COLO668 (cell line): ENCODE data around the gene PTPRA.

Experiments
- DNase-seq: peaks from one replicate; lab custom pipeline; 2025; ENCODE audit not compliant: unreplicated experiment; lab: John Stamatoyannopoulos, UW

The PTPRA gene

GRCh38 chr20:2847802-2848201, 25.5 kb upstream of the PTPRA start:
- no peak for DNase-seq

DNA sequence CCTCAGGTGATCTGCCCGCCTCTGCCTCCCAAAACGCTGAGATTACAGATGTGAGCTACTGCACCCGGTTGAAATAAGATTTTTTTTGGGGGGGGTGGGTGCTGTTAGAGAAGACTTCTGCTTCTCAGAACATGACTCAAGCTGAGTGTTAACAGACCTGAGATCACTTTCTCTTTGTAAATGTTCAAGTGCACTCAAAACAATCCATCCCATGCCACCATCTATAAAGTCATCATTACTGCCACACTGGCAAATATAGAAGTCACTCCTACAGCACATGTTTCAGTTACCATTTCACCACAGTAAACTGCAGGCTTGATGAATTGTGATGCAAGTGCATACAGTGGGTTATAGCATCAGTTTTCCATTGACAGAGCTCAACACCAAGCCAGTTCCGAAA, 23.8 kb upstream of the PTPRA start:
- no peak for DNase-seq

- no peak for DNase-seq
Measured at GRCh38 chr20:2851086-2851485, 22.2 kb upstream of the PTPRA start.

- no peak for DNase-seq
Measured at GRCh38 chr20:2858591-2858990, 14.7 kb upstream of the PTPRA start.

DNA sequence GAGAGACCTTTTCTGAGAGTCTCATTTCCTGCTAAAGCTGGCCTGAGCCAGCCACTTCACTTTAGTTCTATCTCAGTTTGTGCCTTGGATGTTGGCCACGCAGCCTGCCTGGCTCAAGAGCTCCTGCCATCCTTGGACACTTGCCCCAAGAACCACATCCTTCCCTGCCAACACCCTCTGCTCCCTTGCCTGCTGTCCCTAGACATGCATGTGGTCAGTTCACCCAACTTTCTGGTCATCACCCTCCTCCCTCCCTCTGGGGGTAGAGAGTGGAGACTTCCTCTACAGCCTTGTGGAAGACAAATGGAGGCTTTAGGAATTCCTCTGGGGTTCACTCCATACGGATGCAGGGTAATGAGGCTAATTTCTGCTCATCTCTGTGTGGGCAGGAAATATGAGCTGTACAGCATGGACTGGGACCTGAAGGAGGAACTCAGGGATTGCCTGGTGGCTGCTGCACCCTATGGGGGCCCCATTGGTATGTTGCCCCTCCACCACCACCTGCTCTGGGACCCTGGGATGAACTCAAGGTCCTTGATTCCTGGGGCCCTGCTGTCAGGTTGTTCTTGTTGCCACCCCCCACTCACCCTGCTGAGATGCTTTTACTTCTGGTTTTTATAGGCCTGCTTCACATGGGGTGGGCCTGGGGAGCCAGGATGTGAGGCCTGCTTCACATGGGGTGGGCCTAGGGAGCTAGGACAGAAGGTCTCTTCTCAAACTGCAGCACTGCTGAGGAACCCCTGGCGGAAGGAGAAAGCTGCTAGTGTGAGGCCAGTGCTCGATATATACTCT, 13.8 kb upstream of the PTPRA start:
- no peak for DNase-seq

- DNase-seq, result no peak
Measured at GRCh38 chr20:2864626-2865025, 8.7 kb upstream of the PTPRA start.

- DNase-seq, result no peak
Measured at GRCh38 chr20:2865101-2865500, 8.2 kb upstream of the PTPRA start.

GRCh38 chr20:2865630-2866029, 7.7 kb upstream of the PTPRA start:
- DNase-seq, result no peak

GRCh38 chr20:2866236-2866635, 7.0 kb upstream of the PTPRA start:
- no peak for DNase-seq

DNA sequence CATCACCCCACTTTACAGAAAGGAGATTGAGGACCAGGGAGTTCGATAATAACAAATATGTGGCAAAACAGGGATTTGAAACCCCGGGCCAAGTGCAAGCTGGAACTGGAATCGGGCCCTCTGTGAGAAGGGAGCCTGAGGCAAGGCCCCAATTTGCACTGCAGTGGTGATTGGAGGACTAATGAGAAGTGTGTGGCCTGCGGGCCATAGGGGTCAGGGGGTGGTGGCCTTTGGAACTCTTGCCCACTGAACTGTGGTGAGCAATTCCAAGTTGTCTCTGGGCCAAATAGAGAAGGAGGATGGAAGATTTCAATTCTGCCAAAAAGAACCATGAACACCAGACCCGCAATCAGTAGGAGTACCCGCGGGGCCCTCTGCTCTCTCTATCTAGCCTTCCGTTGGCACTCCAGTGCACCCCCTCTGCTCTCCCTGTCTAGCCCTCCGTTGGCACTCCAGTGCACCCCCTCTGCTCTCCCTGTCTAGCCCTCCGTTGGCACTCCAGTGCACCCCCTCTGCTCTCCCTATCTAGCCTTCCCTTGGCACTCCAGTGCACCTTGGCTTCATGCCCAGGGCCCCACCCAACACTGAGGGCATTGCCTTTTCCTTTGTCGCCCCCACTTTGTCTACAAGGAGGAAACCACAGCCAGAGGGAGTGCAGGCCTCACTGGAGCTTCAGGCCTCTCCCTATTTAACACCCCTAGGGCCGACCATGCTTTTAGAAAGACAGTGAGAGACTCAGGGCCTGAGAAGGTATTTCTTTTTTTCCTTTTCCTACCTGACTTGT, 6.0 kb upstream of the PTPRA start:
- no peak for DNase-seq

DNA sequence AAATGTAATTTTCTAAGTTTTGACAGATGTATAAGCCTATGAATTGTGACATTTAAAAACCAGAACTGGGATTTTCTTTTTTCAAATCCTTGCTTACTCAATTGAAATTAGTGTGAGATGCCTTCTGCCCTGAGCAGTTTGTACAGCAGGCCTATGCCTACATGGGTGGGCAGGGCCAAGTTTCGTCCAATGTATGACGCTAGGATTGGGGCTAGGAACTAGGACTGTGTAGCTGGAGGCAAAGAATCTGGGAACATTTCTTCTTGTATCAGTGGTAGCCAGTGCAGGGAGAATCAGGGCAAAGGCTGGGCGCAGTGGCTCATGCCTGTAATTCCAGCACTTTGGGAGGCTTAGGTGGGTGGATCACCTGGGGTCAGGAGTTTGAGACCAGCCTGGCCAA, 3.9 kb upstream of the PTPRA start:
- DNase-seq, result no peak

DNA sequence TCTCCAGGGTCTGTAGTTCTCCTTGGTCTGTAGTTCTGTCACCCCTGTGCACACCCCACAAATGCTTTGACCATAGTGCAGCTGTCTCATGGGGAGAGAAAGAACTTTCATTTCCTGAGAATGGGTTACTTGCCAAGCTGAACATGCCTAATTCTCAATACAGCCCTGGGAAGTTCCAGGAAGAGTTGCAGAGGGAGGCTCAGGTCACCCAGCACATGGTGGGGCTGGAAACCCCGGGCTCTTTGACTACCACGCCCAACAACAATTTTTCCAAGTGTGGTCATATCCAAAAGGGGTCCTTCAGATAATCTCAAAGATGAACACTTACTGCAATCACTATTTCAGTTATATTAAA, 2.2 kb upstream of the PTPRA start:
- no peak for DNase-seq

- DNase-seq, result no peak
Measured at GRCh38 chr20:2871661-2872458, 1.4 kb upstream of the PTPRA start.

DNA sequence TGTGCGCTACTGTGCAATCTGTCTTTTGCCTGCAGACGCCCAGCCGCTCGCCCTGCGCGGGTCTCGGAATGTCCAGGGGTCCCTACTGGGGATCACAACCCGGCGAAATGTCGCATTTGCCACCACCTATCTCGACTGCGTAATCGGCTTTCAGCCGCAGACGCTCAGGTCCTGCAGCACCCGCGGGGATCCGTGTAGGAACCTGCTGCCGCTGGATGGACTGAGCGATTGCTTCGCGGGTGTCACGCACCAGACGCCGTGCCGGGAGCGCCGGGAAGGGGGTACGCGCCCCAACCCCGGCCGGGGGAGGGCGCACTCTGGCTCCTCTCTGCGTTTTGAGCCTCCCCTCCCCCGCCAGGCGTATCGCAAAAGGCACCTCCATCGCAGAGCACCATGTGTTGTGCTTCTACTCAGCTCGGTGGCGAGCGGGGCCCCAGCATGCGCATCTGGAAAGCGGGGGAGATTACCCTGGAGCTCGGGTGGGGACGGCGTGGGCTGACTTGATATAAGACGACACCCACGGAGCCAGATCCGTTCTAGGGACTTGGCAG, 747 bp upstream of the PTPRA start:
- peak; percentile 86 for DNase-seq

- DNase-seq, result no peak
Measured at GRCh38 chr20:2873747-2874041, 413 bp downstream of the PTPRA start.

- peak; percentile 21 for DNase-seq
Measured at GRCh38 chr20:2874456-2874855, 1.2 kb downstream of the PTPRA start.

- no peak for DNase-seq
Measured at GRCh38 chr20:2875690-2876203, 2.5 kb downstream of the PTPRA start.

- DNase-seq, result no peak
Measured at GRCh38 chr20:2878515-2878914, 5.2 kb downstream of the PTPRA start.

GRCh38 chr20:2879146-2879545, 5.9 kb downstream of the PTPRA start:
- no peak for DNase-seq

- no peak for DNase-seq
Measured at GRCh38 chr20:2880650-2881049, 7.4 kb downstream of the PTPRA start.
